HUES64 (cell line): ENCODE data around the gene CREG1. TPM values are rescaled to one million over a fixed set of nuclear protein-coding genes. Genes with fewer than 3 reads are reported as not detected.

ENCODE experiments used
- H3K27ac ChIP-seq: 2 replicates; pipeline ENCODE4 v1.7.0; 2013; ENCODE audit warnings: low read depth, low read length, inconsistent platforms
- H3K27me3 ChIP-seq: 2 replicates; pipeline ENCODE4 v1.6.1; 2013; ENCODE audit warnings: mild to moderate bottlenecking, low read length; ENCODE audit not compliant: insufficient read depth
- H3K36me3 ChIP-seq: 2 replicates; pipeline ENCODE4 v1.6.1; 2013; ENCODE audit warnings: mild to moderate bottlenecking, low read length; ENCODE audit not compliant: insufficient read depth
- H3K4me1 ChIP-seq: 2 replicates; pipeline ENCODE4 v1.6.1; 2013; ENCODE audit warnings: mild to moderate bottlenecking, low read length, moderate library complexity; ENCODE audit not compliant: insufficient read depth
- H3K4me3 ChIP-seq: 2 replicates; pipeline ENCODE4 v1.5.1; 2013; ENCODE audit warnings: mild to moderate bottlenecking, low read length, moderate library complexity
- H3K9ac ChIP-seq: 2 replicates; pipeline ENCODE4 v1.6.1; 2013; ENCODE audit warnings: mild to moderate bottlenecking, low read depth, low read length
- H3K9me3 ChIP-seq: 2 replicates; pipeline ENCODE4 v1.6.1; 2013; ENCODE audit warnings: low read depth, low read length; ENCODE audit not compliant: insufficient read depth
- WGBS: fragments of 150-250, 120-280 bp; methylation state at CpG from one replicate; pipeline ENCODE4 v1.1.7; 2013; ENCODE audit warnings: missing lambda C conversion rate; 5-methylcytosine and 5-hydroxymethylcytosine counted together
- polyA plus RNA-seq, 2 experiments: library from polyadenylated mRNA; stranded (reverse); fragments of 50-300 nt; gene quantifications; one replicate each; pipeline ENCODE4 v1.2.3, GENCODE V29; 2013

The CREG1 gene
- 21.2 TPM for polyA plus RNA-seq (2013, experiment 1 of 2)
- polyA plus RNA-seq (2013, experiment 2 of 2), result 26.3 TPM

DNA sequence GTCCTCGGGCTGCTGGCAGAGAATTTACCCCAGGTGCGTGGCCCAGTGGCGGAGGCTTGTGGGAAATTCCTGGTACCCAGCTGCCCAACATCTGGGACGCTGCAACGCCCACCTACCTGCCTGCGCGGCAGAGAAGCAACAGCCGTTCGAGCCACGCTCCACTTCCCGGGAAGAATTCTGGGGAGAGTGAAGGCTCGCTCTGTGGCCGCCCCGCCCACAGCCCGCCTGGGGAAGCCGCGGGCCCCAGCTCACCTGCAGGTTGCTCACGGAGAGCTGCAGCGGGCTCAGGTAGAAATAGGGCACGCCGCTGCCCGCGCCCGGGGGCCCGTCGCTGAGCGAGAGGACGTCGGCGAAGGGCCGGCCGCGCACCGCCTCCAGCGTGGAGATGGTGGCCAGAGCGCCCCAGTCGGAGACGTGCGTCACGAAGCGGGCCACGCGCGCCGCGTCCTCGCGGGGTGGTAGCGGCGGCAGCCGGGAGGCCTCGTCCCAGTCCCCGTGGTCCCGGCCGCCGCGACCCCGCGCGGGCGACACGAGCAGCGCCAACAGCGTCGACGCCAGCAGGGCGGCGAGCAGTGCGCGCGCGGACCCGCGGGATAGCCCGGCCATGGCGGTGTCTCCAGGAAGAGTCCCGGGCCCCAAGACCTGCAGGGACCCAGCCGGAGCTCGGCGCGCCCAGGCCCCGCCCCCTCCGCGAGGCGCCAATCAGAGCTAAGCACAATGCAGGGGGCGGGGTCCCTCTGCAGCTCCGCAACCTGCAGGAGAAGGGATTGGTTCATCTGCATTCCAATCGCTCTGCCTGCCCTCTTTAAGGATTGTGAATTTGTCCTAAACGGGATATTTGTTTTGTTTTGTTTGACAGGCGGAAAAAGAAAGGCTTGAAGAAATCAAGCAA lies at the start of gene CREG1:
TSS of gene CREG1 (minus strand) at position 627 of the 892 bp plus-strand sequence.
- Histone ChIP-seq H3K9ac (peak within 1 kb of the TSS; percentile 84), H3K4me1 (peaks cover 4% of the 10 kb centered on the region; the same call in 1 of the 2 replicates), H3K36me3 (no peaks in the 10 kb centered on the region), H3K27me3 (peaks cover 11% of the 10 kb centered on the region), H3K4me3 (peak within 1 kb of the TSS; percentile 64), H3K27ac (no peak within 1 kb of the TSS; the same call in 1 of the 2 replicates), H3K9me3 (no peaks in the 10 kb centered on the region)
- 1% methylated on average over 90 of the region's 90 CpGs for WGBS

DNA sequence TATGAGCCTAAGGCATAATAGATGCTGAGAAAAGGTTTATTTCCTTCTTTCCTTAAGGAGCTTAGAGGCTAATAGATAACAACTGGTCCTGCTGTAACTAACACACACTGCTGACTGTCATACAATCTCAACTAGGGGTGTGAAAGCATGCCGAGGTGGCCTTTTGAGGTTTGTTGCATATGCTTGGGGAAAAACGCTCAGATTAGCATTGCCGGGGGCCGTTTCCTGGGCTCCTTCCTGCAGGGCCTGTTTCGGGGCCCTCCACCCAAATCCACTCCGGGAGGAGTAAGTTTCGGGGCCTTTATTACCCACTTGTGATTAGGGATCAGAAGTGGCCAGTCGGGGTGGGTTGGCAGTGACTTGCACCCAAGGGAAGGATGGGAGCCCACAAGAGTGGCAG lies 49.3 kb upstream of the CREG1 start:
- Histone ChIP-seq H3K4me1 (peaks cover 6% of the 10 kb centered on the region; the same call in 1 of the 2 replicates), H3K9ac (no peak overlapping the region), H3K36me3 (no peaks in the 10 kb centered on the region), H3K4me3 (no peak overlapping the region), H3K27ac (no peak overlapping the region), H3K9me3 (peaks cover 8% of the 10 kb centered on the region; the same call in 1 of the 2 replicates), H3K27me3 (no peaks in the 10 kb centered on the region)
- 90% methylated on average over 8 of the region's 8 CpGs for WGBS

DNA sequence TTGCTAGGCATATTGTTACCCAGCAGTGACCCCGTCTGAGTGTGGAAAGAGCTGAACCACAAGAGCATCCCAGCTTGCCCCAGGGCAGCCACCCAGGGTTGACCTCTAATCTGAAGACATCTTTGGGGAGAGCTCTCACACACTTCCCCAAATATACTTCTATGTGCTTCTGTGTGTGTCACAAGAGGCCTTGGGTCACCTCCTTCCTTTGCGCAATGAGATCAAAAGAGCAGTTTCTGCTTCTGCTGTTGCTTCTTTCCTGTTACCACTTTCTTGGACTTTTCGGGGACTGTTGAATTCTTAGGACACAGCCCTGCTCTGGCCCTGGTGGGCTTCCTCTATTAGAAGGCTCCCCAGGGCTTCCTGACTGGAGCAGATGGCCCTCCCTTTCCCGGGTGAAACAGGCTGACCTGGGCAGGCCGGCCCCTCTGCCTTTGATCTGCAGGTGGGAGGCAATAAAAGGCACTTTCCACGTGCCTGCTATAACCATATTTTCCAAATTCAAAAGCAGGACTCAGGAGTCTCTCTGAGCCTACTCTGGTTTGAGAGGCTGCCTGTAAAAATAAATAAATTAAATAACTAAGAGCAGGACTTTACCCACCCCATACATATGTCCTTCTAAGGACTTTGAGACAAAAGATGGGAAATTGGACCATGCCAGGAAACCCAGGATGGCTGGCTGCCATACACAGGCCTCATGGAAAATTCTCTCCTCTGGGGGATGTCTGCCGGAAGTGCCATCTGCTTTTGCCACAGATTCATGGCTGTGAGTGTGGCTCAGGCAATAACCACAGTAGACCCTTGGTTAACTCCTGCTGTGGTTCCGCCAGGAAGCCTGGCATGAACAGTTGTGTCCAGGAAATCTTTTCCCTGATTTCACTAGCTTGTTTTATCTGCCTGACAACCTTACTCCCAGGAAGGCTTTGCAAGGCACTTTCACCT lies 48.2 kb upstream of the CREG1 start:
- no peak overlapping the region for H3K27ac ChIP-seq
- no peaks in the 10 kb centered on the region for H3K36me3 ChIP-seq
- 65% methylated on average over 8 of the region's 8 CpGs for WGBS
- H3K27me3 ChIP-seq, result no peaks in the 10 kb centered on the region
- peaks cover 6% of the 10 kb centered on the region; the same call in 1 of the 2 replicates for H3K4me1 ChIP-seq
- H3K4me3 ChIP-seq, result no peak overlapping the region
- H3K9ac ChIP-seq, result no peak overlapping the region
- H3K9me3 ChIP-seq, result no peaks in the 10 kb centered on the region

DNA sequence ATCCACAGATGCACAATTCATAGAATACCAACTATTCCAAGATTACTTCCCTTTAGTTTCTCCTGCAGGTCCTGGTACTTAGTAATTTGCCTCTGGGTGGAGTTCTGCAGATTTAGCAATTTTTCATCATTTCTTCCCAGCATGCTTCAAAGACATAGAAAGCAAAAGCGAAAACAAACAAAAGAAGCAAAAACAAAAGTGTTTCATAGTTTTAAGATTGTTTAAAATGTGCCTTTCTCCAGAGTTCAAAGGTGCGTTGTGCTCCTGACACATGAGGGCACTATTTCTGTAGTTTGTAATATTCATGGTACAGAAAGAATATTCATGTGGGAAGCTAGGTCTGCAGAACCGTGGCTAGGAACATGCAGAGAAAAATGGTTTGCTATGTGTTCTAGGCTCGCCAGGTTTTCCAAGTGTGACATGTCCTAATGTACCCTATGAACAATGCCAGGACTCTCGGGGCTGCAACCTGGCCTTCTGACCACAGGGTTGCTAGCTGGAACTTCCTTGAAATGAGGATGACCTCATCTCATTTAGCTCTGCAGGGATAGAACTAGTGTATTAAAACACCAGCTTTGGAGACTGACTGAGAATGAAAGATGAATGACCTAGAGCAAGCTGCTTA lies 46.5 kb upstream of the CREG1 start:
- H3K9me3 ChIP-seq, result no peaks in the 10 kb centered on the region
- H3K9ac ChIP-seq, result no peak overlapping the region
- H3K4me1 ChIP-seq, result peaks cover 6% of the 10 kb centered on the region; the same call in 1 of the 2 replicates
- H3K27ac ChIP-seq, result no peak overlapping the region
- H3K4me3 ChIP-seq, result no peak overlapping the region
- WGBS, result 80% methylated on average over 5 of the region's 5 CpGs
- H3K27me3 ChIP-seq, result no peaks in the 10 kb centered on the region
- H3K36me3 ChIP-seq, result no peaks in the 10 kb centered on the region

DNA sequence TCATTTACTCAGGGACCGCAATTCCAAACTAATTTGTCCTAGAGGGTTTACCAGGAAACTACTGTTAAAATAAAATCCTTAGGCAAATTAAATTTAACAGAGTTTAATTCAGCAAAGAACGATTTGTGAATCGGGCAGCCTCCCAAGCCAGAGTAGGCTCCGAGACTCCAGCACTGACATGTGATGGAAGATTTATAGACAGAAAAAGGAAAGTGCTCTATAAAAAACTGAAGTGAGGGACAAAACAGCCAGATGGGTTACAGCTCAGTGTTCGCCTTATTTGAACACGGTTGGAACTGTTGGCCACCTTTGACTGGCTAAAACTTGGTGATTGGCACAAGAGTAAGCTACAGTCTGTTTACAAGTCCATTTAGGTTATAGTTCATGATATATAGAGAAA lies 41.3 kb upstream of the CREG1 start:
- WGBS, result 95% methylated on average over 6 of the region's 6 CpGs
- H3K36me3 ChIP-seq, result no peaks in the 10 kb centered on the region
- H3K9me3 ChIP-seq, result no peaks in the 10 kb centered on the region
- no peak overlapping the region for H3K9ac ChIP-seq
- H3K27ac ChIP-seq, result no peak overlapping the region
- H3K27me3 ChIP-seq, result no peaks in the 10 kb centered on the region
- H3K4me1 ChIP-seq, result no peaks in the 10 kb centered on the region
- no peak overlapping the region for H3K4me3 ChIP-seq

DNA sequence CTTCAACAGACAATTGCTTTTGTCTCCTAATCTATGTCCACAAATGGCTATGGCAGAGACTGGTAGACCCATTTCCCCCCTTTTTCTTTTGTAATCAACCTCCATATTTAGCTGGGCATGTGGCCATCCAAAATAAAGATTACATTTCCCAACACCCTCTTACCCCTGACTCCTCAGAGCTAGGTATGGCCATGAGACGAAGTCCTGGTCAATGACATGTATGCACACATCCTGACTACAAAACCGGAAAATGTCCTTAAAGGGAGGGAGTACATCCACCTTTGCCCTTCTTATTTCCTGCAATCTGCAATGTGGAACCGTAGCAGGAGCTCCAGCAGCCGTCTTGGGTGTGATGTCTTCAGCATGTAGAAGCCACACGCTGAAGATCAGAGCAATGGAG lies 40.3 kb upstream of the CREG1 start:
- Histone ChIP-seq H3K36me3 (no peaks in the 10 kb centered on the region), H3K27ac (no peak overlapping the region), H3K9me3 (no peaks in the 10 kb centered on the region), H3K4me1 (no peaks in the 10 kb centered on the region), H3K4me3 (no peak overlapping the region), H3K27me3 (no peaks in the 10 kb centered on the region), H3K9ac (no peak overlapping the region)
- 92% methylated on average over 5 of the region's 5 CpGs for WGBS

DNA sequence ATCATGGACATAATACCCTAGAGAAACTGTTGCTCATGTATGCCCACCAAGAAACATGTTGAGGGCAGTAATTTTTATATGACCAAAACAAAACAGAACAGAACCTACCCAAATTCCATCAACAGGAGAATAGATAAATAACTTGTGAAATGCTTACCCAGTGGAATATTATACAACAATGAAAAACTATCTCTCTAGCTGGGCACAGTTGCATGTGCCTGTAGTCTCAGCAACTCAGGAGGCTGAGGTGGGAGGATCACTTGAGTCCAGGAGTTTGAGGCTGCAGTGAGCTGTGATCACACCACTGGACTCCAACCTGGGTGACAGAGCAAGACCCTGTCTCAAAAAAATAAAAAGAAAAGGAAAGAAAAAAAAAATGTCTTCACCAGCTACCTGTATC lies 38.9 kb upstream of the CREG1 start:
- H3K27ac ChIP-seq, result no peak overlapping the region
- no peaks in the 10 kb centered on the region for H3K36me3 ChIP-seq
- no peaks in the 10 kb centered on the region for H3K4me1 ChIP-seq
- H3K9ac ChIP-seq, result no peak overlapping the region
- no peaks in the 10 kb centered on the region for H3K9me3 ChIP-seq
- no peaks in the 10 kb centered on the region for H3K27me3 ChIP-seq
- H3K4me3 ChIP-seq, result no peak overlapping the region

DNA sequence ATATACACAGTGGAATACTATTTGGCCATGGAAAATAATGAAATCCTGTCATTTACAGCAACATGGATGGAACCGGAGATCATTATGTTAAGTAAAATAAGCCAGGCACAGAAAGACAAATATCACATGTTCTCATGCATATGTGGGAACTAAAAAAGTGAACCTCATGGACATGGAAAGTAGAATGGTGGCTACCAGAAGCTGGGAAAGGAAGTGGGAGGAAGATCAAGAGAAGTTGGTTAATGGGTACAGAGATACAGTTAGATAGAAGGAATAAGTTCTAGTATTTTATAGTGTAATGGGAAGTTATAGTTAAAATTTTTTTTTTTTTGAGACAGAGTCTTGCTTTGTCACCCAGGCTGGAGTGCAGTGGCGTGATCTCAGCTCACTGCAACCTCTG lies 34.8 kb upstream of the CREG1 start:
- H3K36me3 ChIP-seq, result no peaks in the 10 kb centered on the region
- 88% methylated on average over 1 of the region's 2 CpGs for WGBS
- H3K4me3 ChIP-seq, result no peak overlapping the region
- H3K4me1 ChIP-seq, result no peaks in the 10 kb centered on the region
- H3K27ac ChIP-seq, result no peak overlapping the region
- no peaks in the 10 kb centered on the region for H3K9me3 ChIP-seq
- no peaks in the 10 kb centered on the region for H3K27me3 ChIP-seq
- no peak overlapping the region for H3K9ac ChIP-seq

DNA sequence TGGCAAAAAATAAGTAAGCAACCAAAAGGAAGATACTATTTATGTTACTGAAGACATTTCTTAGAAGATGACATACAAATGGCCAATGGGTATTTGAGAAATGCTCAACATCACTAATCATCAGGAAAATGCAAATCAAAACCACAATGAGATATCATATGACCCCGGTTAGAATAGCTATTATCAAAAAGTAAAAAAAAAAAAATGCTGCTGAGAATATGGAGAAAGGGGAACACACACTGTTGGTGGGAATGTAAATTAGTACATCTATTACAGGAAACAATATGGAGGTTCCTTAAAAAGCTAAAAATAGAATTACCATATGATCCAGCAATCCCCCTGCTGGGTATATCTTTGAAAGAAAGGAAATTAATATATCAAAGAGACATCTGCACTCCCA lies 34.3 kb upstream of the CREG1 start:
- no peaks in the 10 kb centered on the region for H3K36me3 ChIP-seq
- H3K9me3 ChIP-seq, result no peaks in the 10 kb centered on the region
- no CpG with 5 or more reads among the region's 1 CpG for WGBS
- no peak overlapping the region for H3K9ac ChIP-seq
- H3K27ac ChIP-seq, result no peak overlapping the region
- H3K4me1 ChIP-seq, result no peaks in the 10 kb centered on the region
- no peaks in the 10 kb centered on the region for H3K27me3 ChIP-seq
- no peak overlapping the region for H3K4me3 ChIP-seq

DNA sequence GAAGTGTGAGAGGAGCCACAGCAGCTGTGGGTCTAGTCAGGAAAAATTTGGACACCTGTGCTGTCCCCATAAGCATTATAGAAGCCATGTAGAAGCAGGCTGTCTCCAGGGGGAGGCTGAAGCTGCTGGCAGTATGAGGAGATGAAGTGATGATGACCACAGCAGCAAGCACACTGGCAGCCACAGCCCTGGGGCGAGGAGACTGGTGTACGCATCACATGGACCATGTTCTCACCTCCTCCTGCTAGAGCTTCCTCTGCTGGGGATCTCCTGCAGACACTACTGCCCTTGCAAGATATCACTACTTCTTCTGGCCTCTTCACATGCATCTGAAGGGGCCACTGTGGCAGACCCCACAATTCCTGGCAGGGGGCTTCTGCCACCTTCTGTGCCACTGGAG lies 33.8 kb upstream of the CREG1 start:
- Histone ChIP-seq H3K27me3 (no peaks in the 10 kb centered on the region), H3K27ac (no peak overlapping the region), H3K4me1 (no peaks in the 10 kb centered on the region), H3K4me3 (no peak overlapping the region), H3K36me3 (no peaks in the 10 kb centered on the region), H3K9ac (no peak overlapping the region), H3K9me3 (no peaks in the 10 kb centered on the region)
- 96% methylated on average over 2 of the region's 2 CpGs for WGBS

DNA sequence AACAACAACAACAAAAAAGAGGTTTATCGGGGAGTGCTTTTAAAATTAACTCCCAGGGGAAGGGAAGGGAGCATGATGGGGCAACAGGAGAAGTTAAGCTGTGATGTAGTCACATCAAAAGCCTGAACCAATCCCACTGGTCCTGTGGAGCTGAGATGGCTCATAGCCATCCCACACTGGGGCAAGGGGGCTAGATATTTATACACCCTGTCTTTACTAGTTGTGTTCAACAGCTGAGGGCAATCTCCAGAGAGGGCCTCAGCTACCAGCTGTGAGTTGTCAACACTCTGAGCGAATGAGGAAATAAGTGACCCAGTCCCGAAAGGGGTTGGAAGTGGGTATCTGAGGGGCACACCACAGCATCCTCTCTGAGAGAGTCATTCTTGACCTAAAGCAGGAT lies 31.0 kb upstream of the CREG1 start:
- no peaks in the 10 kb centered on the region for H3K4me1 ChIP-seq
- no peaks in the 10 kb centered on the region for H3K36me3 ChIP-seq
- H3K9ac ChIP-seq, result no peak overlapping the region
- H3K9me3 ChIP-seq, result no peaks in the 10 kb centered on the region
- no peak overlapping the region for H3K4me3 ChIP-seq
- no peak overlapping the region for H3K27ac ChIP-seq
- H3K27me3 ChIP-seq, result no peaks in the 10 kb centered on the region
- WGBS, result 98% methylated on average over 3 of the region's 3 CpGs
